Measurements from ENCODE around the gene DPH3. TPM values are rescaled to one million over a fixed set of nuclear protein-coding genes. Genes with fewer than 3 reads are reported as not detected.

DPH3 gene
- total RNA-seq, 1 donor from 2014 or later, result 30.5 TPM

DNA sequence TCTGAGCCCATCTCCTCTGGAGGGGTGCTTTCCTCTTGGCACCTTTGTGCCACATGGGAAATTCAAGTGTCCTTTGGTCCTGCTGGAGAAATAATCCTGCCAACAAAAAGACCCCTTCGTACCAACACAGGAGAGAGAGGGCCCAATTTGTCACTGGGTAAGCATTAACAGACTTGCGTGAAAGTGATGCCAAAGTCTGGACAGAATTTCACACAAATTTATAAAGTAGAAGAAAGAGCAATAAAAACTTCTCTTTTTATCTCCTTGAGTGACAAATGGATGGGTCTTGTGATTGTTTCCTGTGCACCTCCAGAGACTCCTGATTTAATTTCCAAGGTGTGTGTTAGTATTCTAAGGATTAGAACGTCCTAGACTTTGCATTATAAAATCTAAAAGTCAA, 14.9 kb downstream of the DPH3 start:
- peaks cover 26% of the 10 kb centered on the region for H3K4me1 Mint-ChIP-seq (ENCODE audit: low read depth, unreplicated experiment)
- H3K27me3 Mint-ChIP-seq (ENCODE audit: unreplicated experiment), result no peaks in the 10 kb centered on the region
- H3K27ac Mint-ChIP-seq (ENCODE audit: unreplicated experiment), result no peak overlapping the region
- peaks cover 1% of the 10 kb centered on the region for H3K9me3 Mint-ChIP-seq (ENCODE audit: unreplicated experiment)
- TF ChIP-seq, protein P1, sequence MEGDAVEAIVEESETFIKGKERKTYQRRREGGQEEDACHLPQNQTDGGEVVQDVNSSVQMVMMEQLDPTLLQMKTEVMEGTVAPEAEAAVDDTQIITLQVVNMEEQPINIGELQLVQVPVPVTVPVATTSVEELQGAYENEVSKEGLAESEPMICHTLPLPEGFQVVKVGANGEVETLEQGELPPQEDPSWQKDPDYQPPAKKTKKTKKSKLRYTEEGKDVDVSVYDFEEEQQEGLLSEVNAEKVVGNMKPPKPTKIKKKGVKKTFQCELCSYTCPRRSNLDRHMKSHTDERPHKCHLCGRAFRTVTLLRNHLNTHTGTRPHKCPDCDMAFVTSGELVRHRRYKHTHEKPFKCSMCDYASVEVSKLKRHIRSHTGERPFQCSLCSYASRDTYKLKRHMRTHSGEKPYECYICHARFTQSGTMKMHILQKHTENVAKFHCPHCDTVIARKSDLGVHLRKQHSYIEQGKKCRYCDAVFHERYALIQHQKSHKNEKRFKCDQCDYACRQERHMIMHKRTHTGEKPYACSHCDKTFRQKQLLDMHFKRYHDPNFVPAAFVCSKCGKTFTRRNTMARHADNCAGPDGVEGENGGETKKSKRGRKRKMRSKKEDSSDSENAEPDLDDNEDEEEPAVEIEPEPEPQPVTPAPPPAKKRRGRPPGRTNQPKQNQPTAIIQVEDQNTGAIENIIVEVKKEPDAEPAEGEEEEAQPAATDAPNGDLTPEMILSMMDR (IDR thresholded peaks at IDR 0.05; ENCODE audit: partially characterized antibody, unreplicated experiment), result no peak
- no peaks in the 10 kb centered on the region for H3K36me3 Mint-ChIP-seq (ENCODE audit: unreplicated experiment)
- H3K4me3 Mint-ChIP-seq (ENCODE audit: unreplicated experiment), result no peak overlapping the region
- no peak for DNase-seq

DNA sequence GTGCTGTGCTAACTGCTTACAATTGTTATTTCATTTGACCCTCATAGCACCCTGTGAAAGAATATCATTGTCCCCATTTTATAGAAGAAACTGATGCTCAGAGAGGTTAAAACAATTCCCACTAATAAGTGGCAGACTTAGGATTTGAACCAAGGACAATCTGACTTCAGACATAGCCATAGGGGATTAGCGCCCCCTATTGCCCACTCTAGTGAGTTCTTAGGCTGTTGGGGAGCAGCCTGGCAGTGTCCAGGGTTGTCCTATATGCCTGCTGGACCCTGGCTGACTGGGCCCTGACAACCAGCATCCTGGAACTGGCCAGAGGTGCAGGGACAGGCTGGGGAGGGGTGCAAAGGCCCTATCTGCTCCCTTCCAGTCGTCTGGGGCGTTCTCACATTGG, 15.4 kb downstream of the DPH3 start:
- H3K4me1 Mint-ChIP-seq (ENCODE audit: low read depth, unreplicated experiment), result peaks cover 26% of the 10 kb centered on the region
- no peak overlapping the region for H3K4me3 Mint-ChIP-seq (ENCODE audit: unreplicated experiment)
- no peaks in the 10 kb centered on the region for H3K36me3 Mint-ChIP-seq (ENCODE audit: unreplicated experiment)
- no peaks in the 10 kb centered on the region for H3K27me3 Mint-ChIP-seq (ENCODE audit: unreplicated experiment)
- TF ChIP-seq, protein P1 (IDR thresholded peaks at IDR 0.05; ENCODE audit: partially characterized antibody, unreplicated experiment), result peak; percentile 47
- no peak overlapping the region for H3K27ac Mint-ChIP-seq (ENCODE audit: unreplicated experiment)
- peaks cover 1% of the 10 kb centered on the region for H3K9me3 Mint-ChIP-seq (ENCODE audit: unreplicated experiment)
- DNase-seq, result peak; percentile 60

DNA sequence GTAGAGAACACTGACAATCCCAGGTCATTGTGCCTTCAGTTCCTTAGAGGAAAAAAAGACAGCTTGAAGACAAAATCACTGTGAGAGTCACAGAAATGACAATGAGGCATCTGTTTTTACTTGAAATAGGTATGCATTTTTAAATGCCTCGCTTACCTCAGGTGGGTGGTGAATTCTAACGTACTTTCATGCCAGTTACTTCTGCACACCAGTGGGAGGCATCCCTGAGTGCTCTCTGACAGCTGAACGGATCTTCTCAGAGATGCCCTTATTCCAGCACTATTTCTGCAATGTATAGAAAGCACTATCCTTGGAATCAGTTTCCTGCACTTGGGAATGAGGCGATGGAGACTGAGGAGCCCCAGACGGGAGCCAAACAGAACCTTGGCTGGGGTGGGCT, 16.2 kb downstream of the DPH3 start:
- H3K9me3 Mint-ChIP-seq (ENCODE audit: unreplicated experiment), result peaks cover 1% of the 10 kb centered on the region
- TF ChIP-seq, protein P1 (IDR thresholded peaks at IDR 0.05; ENCODE audit: partially characterized antibody, unreplicated experiment), result no peak
- no peak overlapping the region for H3K27ac Mint-ChIP-seq (ENCODE audit: unreplicated experiment)
- no peaks in the 10 kb centered on the region for H3K36me3 Mint-ChIP-seq (ENCODE audit: unreplicated experiment)
- H3K4me3 Mint-ChIP-seq (ENCODE audit: unreplicated experiment), result no peak overlapping the region
- H3K27me3 Mint-ChIP-seq (ENCODE audit: unreplicated experiment), result no peaks in the 10 kb centered on the region
- no peak for DNase-seq
- peaks cover 26% of the 10 kb centered on the region for H3K4me1 Mint-ChIP-seq (ENCODE audit: low read depth, unreplicated experiment)

DNA sequence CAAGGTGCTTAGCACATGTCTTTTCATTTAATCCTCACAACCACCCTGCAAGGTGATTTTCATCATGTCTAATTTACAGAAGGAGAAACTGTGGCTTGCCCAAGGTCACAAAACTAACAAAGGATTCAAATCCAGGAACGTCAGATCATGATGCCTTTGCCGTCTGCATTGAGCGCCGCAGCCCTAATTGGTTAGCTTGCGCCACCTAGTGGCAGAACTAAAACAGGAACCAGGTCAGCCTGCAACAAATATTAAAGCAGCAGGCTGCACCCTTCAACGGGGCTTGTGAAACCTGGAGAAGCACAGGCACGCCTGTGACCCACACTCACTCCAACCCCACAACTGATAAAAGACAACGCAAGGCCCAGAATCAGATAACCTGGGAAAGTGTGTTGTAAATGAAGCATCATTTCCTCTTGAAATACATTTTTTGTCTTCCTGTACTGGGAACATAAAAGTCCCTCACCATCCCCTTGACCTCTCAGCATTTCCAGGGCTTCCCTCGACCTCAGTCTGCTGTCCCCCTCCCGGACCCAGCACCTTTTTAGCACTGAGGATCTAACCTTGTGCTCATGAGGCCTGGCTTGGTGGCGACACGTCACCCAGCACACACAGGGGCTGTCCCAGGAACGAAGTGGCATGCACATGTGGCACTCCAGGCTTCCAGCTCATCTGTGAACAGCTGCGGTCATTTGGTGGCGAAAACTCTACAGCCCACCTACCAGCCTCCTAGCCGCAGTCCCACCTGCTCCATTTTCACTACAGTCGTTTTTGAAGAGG, 17.3 kb downstream of the DPH3 start:
- peak; percentile 85 for DNase-seq
- Mint-ChIP-seq H3K27ac (ENCODE audit: unreplicated experiment) (peak overlapping the region; percentile 94), H3K9me3 (ENCODE audit: unreplicated experiment) (peaks cover 1% of the 10 kb centered on the region), H3K4me1 (ENCODE audit: low read depth, unreplicated experiment) (peaks cover 21% of the 10 kb centered on the region), H3K27me3 (ENCODE audit: unreplicated experiment) (no peaks in the 10 kb centered on the region), H3K4me3 (ENCODE audit: unreplicated experiment) (no peak overlapping the region), H3K36me3 (ENCODE audit: unreplicated experiment) (no peaks in the 10 kb centered on the region)
- TF ChIP-seq, protein P1 (IDR thresholded peaks at IDR 0.05; ENCODE audit: partially characterized antibody, unreplicated experiment), result peak; percentile 98

DNA sequence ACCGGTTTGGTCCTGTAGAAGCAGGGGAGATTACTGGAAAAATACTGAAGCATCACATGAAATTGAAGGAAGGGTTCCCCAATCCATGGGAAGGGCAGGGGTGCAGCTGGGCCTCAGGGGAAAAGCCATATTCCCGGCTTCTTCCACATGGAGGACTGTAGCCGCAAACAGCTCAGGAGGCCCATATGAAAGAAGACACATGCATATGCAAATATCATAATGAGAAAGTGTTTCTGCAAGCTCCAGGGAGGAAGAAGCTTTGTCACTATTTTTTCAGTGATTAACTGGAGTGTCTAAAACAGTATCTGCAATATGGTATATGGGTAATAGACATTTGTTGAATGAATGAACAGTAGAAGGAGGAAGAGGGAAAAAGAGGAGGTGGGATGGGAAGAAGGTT, 19.1 kb downstream of the DPH3 start:
- DNase-seq, result no peak
- no peaks in the 10 kb centered on the region for H3K27me3 Mint-ChIP-seq (ENCODE audit: unreplicated experiment)
- H3K36me3 Mint-ChIP-seq (ENCODE audit: unreplicated experiment), result no peaks in the 10 kb centered on the region
- H3K4me3 Mint-ChIP-seq (ENCODE audit: unreplicated experiment), result peak overlapping the region; percentile 34
- no peak overlapping the region for H3K27ac Mint-ChIP-seq (ENCODE audit: unreplicated experiment)
- TF ChIP-seq, protein P1 (IDR thresholded peaks at IDR 0.05; ENCODE audit: partially characterized antibody, unreplicated experiment), result no peak
- H3K9me3 Mint-ChIP-seq (ENCODE audit: unreplicated experiment), result peaks cover under 1% of the 10 kb centered on the region
- peaks cover 19% of the 10 kb centered on the region for H3K4me1 Mint-ChIP-seq (ENCODE audit: low read depth, unreplicated experiment)
